HEK293T (cell line): ENCODE measurements around the gene MEX3C.

Source experiments
- ARNT ChIP-seq: fragments of 450-650 bp; IDR thresholded peaks from 2 replicates; pipeline ENCODE4 v1.6.1; 2017; ENCODE audit warnings: mild to moderate bottlenecking
- FOXA1 ChIP-seq: fragments of 450-650 bp; IDR thresholded peaks from 2 replicates; pipeline ENCODE4 v1.6.1; 2016; ENCODE audit warnings: mild to moderate bottlenecking
- FOXK2 ChIP-seq: fragments of 450-650 bp; IDR thresholded peaks from 2 replicates; pipeline ENCODE4 v1.6.1; 2016; ENCODE audit warnings: mild to moderate bottlenecking
- L3MBTL2 ChIP-seq: fragments of 450-650 bp; conservative IDR thresholded peaks from 2 replicates; pipeline ENCODE4 v1.6.1; 2016; ENCODE audit warnings: mild to moderate bottlenecking
- SP1 ChIP-seq: fragments of 450-650 bp; IDR thresholded peaks from 2 replicates; pipeline ENCODE4 v1.6.1; 2017
- SUZ12 ChIP-seq: fragments of 450-650 bp; IDR thresholded peaks from 2 replicates; pipeline ENCODE4 v1.6.1; 2016; ENCODE audit warnings: mild to moderate bottlenecking

- TF ChIP-seq FOXK2 (no peak), SP1 (no peak), FOXA1 (no peak), ARNT (no peak), SUZ12 (no peak), L3MBTL2 (no peak)
Measured at GRCh38 chr18:51194604-51195003, 2.9 kb downstream of the MEX3C start.
